Liver (tissue), 9 donors: ENCODE results near the gene AP4B1. TPM values are rescaled to one million over a fixed set of nuclear protein-coding genes. Genes with fewer than 3 reads are reported as not detected.

Experiments used
- DNase-seq: peaks from one replicate; pipeline ENCODE4 v3.0.0-alpha.2; 2017; ENCODE audit warnings: low spot score
- H3K27ac ChIP-seq, 2 donors: one replicate each; pipeline ENCODE4 v1.7.0; 2013; ENCODE audit warnings: inconsistent platforms in 2 of 2, low read length in 2 of 2, control low read depth in 1 of 2, low read depth in 1 of 2, mild to moderate bottlenecking in 1 of 2
- H3K27me3 ChIP-seq, 4 donors: one replicate each; pipeline versions ENCODE4 v1.6.1 to v1.7.0; 2013; ENCODE audit warnings: low read length in 3 of 4, inconsistent platforms in 1 of 4, mild to moderate bottlenecking in 1 of 4, moderate library complexity in 1 of 4; ENCODE audit not compliant: control insufficient read depth in 4 of 4, insufficient read depth in 4 of 4
- H3K36me3 ChIP-seq, 4 donors: one replicate each; pipeline versions ENCODE4 v1.6.1 to v1.7.0; 2013; ENCODE audit warnings: low read length in 3 of 4, mild to moderate bottlenecking in 3 of 4, low read depth in 1 of 4, moderate library complexity in 1 of 4; ENCODE audit not compliant: control insufficient read depth in 4 of 4, insufficient read depth in 3 of 4
- H3K4me1 ChIP-seq, 4 donors: one replicate each; pipeline versions ENCODE4 v1.6.1 to v1.7.0; 2013; ENCODE audit warnings: low read length in 3 of 4, mild to moderate bottlenecking in 3 of 4, moderate library complexity in 1 of 4; ENCODE audit not compliant: control insufficient read depth in 4 of 4, insufficient read depth in 4 of 4
- H3K4me3 ChIP-seq, 3 donors: one replicate each; pipeline versions ENCODE4 v1.6.1 to v1.7.0; 2013; ENCODE audit warnings: low read length in 3 of 3, control low read depth in 1 of 3, low read depth in 1 of 3, mild to moderate bottlenecking in 1 of 3
- H3K9ac ChIP-seq, 2 donors: one replicate each; pipeline ENCODE4 v1.7.0; 2013; ENCODE audit warnings: low read length in 2 of 2, mild to moderate bottlenecking in 2 of 2, moderate library complexity in 2 of 2, control low read depth in 1 of 2, low read depth in 1 of 2
- H3K9me3 ChIP-seq, 4 donors: one replicate each; pipeline versions ENCODE4 v1.6.1 to v1.7.0; 2013; ENCODE audit warnings: low read length in 3 of 4; ENCODE audit not compliant: control insufficient read depth in 4 of 4
- EGR1 ChIP-seq, 2 donors: IDR thresholded peaks; 2 replicates each; pipeline ENCODE4 v1.6.1; 2016 to 2018; ENCODE audit warnings: antibody characterized with exemption in 2 of 2, low read depth in 2 of 2
- FOXA1 ChIP-seq: IDR thresholded peaks from 2 replicates; pipeline ENCODE4 v1.6.1; 2016; ENCODE audit warnings: antibody characterized with exemption
- FOXA2 ChIP-seq: IDR thresholded peaks from 2 replicates; pipeline ENCODE4 v1.6.1; 2016; ENCODE audit warnings: antibody characterized with exemption
- GABPA ChIP-seq, 2 donors: IDR thresholded peaks in 1 of 2; conservative IDR thresholded peaks in 1 of 2; 2 replicates each; pipeline ENCODE4 v1.6.1; 2016; ENCODE audit warnings: antibody characterized with exemption in 2 of 2, mild to moderate bottlenecking in 1 of 2, moderate library complexity in 1 of 2
- HNF4G ChIP-seq: IDR thresholded peaks from 2 replicates; pipeline ENCODE4 v1.6.1; 2016; ENCODE audit warnings: antibody characterized with exemption
- JUND ChIP-seq, 2 donors: IDR thresholded peaks; 2 replicates each; pipeline ENCODE4 v1.6.1; 2016; ENCODE audit warnings: antibody characterized with exemption in 2 of 2
- RXRA ChIP-seq, 2 donors: IDR thresholded peaks; 2 replicates each; pipeline ENCODE4 v1.6.1; 2017 to 2018; ENCODE audit warnings: antibody characterized with exemption in 2 of 2, mild to moderate bottlenecking in 1 of 2
- SP1 ChIP-seq: IDR thresholded peaks from 2 replicates; pipeline ENCODE4 v1.6.1; 2018; ENCODE audit warnings: antibody characterized with exemption, mild to moderate bottlenecking
- TAF1 ChIP-seq: conservative IDR thresholded peaks from 2 replicates; pipeline ENCODE4 v1.6.1; 2016; ENCODE audit warnings: antibody characterized with exemption, mild to moderate bottlenecking
- YY1 ChIP-seq: IDR thresholded peaks from 2 replicates; pipeline ENCODE4 v1.6.1; 2016; ENCODE audit warnings: antibody characterized with exemption, mild to moderate bottlenecking
- ZBTB33 ChIP-seq: IDR thresholded peaks from 2 replicates; pipeline ENCODE4 v1.6.1; 2016; ENCODE audit warnings: antibody characterized with exemption
- WGBS: extraction: QIAGEN DNeasy Blood & Tissue Kit; methylation state at CpG from one replicate; pipeline ENCODE4 v1.1.7; 2013; 5-methylcytosine and 5-hydroxymethylcytosine counted together
- polyA plus RNA-seq, 2 donors: library from polyadenylated mRNA; stranded (reverse) in 1 of 2; unstranded in 1 of 2; fragments of 200-250 nt in 1 of 2; fragments of >200 nt in 1 of 2; fragmentation: Nextera tagmentation in 1 of 2; extraction: Ambion mirVana in 1 of 2; gene quantifications; one replicate each; pipeline versions ENCODE4 v1.2.1 to v1.2.3, GENCODE V29; 2013 to 2015
- total RNA-seq, 2 donors: library from RNA; depleted of rRNA; stranded (reverse); fragments of >200 nt; gene quantifications; one replicate each; pipeline ENCODE4 v1.2.3, GENCODE V29; 2014
- TF ChIP-seq, protein P1 (sequence below): IDR thresholded peaks from 2 replicates; pipeline ENCODE4 v1.6.1; 2016; ENCODE audit warnings: antibody characterized with exemption, mild to moderate bottlenecking
- donor health status: healthy.
- donor health status: healthy.
- donor health status: healthy.
- donor health status: healthy.
- donor health status: healthy.

AP4B1 gene
- total and polyA plus RNA-seq, 4 donors = 4.3 to 10.6 (median 7.0) TPM

DNA sequence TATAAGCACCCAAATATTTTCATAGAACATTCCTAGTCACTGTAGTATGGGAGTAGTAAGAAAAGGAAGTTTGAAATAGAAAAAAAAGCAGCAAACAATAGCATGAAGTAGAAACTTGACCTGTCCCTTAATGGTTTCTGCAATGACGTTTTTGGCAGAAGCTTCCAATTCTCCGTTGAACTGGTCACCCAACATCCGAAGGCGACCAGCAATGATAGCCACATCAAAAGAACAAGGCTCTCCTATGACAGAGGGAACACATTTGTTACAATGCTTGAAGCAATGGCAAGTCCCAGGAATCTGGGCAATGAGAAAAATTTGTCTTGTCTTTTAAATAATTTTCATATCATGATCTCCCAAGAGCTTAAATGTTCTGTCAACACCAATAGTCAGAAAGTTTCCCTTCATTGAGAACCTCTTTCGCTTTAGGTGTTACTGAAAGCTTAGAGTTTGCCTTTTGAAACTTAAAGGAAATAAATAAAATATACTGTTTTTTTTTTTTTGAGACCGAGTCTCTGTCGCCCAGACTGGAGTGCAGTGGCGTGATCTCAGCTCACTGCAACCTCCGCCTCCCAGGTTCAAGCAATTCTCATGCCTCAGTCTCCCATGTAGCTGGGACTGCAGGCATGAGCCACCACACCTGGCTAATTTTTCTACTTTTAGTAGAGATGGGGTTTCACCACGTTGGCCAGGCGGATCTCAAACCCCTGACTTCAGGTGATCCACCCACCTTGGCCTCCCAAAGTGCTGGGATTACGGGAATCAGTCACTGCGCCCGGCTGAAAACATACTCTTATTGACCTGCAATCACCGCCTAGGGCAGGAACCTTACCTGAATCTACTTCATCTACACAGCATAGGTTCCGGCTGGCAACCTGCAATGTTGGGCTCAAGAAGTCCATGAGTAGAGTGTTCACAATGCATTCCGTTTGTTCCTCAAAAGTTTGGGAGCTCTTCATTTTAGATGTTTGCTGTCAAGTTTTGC is 17.9 kb downstream of the AP4B1 start:
- DNase-seq = no peak
- Histone ChIP-seq H3K27me3 (no peaks in the 10 kb centered on the region), H3K36me3 (no peaks in the 10 kb centered on the region), H3K4me1 (no peaks in the 10 kb centered on the region), H3K27ac (no peak overlapping the region), H3K9ac (no peak overlapping the region), H3K9me3 (no peaks in the 10 kb centered on the region), H3K4me3 (no peak overlapping the region)
- 82% methylated on average over 17 of the region's 17 CpGs for WGBS
- TF ChIP-seq RXRA (IDR thresholded peaks at IDR 0.05) = no peak
- TF ChIP-seq JUND (IDR thresholded peaks at IDR 0.05) = no peak
- no peak for TF ChIP-seq SP1
- TF ChIP-seq, protein P1, sequence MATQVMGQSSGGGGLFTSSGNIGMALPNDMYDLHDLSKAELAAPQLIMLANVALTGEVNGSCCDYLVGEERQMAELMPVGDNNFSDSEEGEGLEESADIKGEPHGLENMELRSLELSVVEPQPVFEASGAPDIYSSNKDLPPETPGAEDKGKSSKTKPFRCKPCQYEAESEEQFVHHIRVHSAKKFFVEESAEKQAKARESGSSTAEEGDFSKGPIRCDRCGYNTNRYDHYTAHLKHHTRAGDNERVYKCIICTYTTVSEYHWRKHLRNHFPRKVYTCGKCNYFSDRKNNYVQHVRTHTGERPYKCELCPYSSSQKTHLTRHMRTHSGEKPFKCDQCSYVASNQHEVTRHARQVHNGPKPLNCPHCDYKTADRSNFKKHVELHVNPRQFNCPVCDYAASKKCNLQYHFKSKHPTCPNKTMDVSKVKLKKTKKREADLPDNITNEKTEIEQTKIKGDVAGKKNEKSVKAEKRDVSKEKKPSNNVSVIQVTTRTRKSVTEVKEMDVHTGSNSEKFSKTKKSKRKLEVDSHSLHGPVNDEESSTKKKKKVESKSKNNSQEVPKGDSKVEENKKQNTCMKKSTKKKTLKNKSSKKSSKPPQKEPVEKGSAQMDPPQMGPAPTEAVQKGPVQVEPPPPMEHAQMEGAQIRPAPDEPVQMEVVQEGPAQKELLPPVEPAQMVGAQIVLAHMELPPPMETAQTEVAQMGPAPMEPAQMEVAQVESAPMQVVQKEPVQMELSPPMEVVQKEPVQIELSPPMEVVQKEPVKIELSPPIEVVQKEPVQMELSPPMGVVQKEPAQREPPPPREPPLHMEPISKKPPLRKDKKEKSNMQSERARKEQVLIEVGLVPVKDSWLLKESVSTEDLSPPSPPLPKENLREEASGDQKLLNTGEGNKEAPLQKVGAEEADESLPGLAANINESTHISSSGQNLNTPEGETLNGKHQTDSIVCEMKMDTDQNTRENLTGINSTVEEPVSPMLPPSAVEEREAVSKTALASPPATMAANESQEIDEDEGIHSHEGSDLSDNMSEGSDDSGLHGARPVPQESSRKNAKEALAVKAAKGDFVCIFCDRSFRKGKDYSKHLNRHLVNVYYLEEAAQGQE = no peak
- TF ChIP-seq FOXA1 = no peak
- no peak for TF ChIP-seq TAF1
- TF ChIP-seq YY1 = no peak
- no peak for TF ChIP-seq ZBTB33

DNA sequence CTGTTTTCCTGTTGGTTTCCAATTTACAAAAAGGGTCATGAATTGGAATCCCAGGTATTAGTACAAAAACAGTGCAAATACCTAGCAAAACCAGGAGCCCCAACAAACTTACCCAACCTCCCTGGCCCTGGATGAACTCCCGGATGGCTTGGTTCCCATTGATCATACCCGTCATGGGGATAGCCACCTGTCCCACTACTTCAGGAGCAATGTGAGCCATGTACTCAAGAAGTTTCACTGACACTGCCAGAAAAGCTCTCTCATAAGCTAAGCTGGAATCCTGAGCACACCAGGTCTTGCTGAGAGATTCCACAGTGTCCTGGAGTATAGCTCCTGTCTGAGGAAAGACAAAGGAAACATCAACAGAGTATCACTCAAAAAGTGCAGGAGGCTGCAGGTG is 22.9 kb downstream of the AP4B1 start:
- no peak overlapping the region for H3K27ac ChIP-seq
- DNase-seq = no peak
- no peak overlapping the region for H3K4me3 ChIP-seq
- no peaks in the 10 kb centered on the region for H3K9me3 ChIP-seq
- WGBS = 89% methylated on average over 2 of the region's 2 CpGs
- H3K4me1 ChIP-seq = no peaks in the 10 kb centered on the region
- H3K27me3 ChIP-seq = no peaks in the 10 kb centered on the region
- no peaks in the 10 kb centered on the region for H3K36me3 ChIP-seq
- H3K9ac ChIP-seq = no peak overlapping the region
- no peak for TF ChIP-seq HNF4G
- no peak for TF ChIP-seq GABPA (IDR thresholded peaks at IDR 0.05 in 1 of 2, conservative IDR thresholded peaks at IDR 0.05 in 1 of 2)
- TF ChIP-seq SP1 = no peak
- TF ChIP-seq FOXA2 = no peak

DNA sequence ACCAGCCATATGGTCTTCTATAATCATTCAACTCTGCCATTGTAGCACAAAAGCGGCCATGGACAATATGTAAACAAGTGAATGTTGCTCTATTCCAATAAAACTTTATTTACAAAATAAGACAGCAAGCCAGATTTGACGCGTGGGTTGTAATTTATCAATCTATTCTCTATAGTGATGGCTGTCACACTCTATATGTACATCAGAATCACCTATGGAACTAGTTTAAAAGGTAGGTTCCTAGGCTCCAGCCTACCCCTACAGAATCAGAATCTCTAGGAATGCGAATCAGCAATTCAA is 24.9 kb downstream of the AP4B1 start:
- no peaks in the 10 kb centered on the region for H3K27me3 ChIP-seq
- no peak overlapping the region for H3K9ac ChIP-seq
- H3K27ac ChIP-seq = no peak overlapping the region
- WGBS = 94% methylated on average over 4 of the region's 4 CpGs
- H3K9me3 ChIP-seq = no peaks in the 10 kb centered on the region
- H3K36me3 ChIP-seq = no peaks in the 10 kb centered on the region
- no peak overlapping the region for H3K4me3 ChIP-seq
- TF ChIP-seq EGR1 (IDR thresholded peaks at IDR 0.05; ENCODE audit: low read depth in 2 of 2) (no peak), FOXA2 (no peak)
- TF ChIP-seq, protein P1 = no peak
- H3K4me1 ChIP-seq = no peaks in the 10 kb centered on the region
- DNase-seq = no peak
